Stimulated activated CD4-positive, alpha-beta T cell treated with anti-CD3 and anti-CD28 coated beads, Interleukin-2, amount 100 ng/mL, for 48 hours (primary cell): ENCODE measurements around the gene CCDC116.
"Not testable (repeated sequence)": the region's sequence is repeated elsewhere in the genome, so short reads cannot be mapped to it uniquely, and the experiment has no call there.

Source experiments
- DNase-seq, 2 donors: peaks; one replicate each; pipeline ENCODE4 v3.0.0-alpha.2; 2020

Gene CCDC116

DNA sequence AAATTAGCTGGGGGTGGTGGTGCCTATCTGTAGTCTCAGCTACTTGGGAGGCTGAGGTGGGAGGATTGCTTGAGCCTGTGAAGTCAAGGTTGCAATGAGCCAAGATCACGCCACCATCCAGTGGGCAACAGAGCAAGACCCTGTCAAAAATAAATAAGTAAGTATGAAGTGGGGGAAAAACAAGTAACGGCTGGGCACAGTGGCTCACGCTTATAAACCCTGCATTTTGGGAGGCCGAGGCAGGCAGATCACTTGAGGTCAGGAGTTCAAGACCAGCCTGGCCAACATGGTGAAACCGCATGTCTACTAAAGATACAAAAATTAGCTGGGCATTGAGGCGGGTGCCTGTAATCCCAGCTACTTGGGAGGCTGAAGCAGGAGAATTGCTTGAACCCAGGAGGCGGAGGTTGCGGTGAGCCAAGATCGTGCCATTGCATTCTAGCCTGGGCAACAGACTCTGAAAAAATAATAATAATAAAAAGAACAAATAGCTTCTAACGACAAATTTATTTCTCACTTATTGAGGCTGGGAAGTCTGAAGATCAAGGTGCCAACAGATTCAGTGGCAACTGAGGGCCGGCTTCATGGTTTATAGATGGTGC, 22.9 kb upstream of the CCDC116 start:
- not testable (repeated sequence) for DNase-seq

DNA sequence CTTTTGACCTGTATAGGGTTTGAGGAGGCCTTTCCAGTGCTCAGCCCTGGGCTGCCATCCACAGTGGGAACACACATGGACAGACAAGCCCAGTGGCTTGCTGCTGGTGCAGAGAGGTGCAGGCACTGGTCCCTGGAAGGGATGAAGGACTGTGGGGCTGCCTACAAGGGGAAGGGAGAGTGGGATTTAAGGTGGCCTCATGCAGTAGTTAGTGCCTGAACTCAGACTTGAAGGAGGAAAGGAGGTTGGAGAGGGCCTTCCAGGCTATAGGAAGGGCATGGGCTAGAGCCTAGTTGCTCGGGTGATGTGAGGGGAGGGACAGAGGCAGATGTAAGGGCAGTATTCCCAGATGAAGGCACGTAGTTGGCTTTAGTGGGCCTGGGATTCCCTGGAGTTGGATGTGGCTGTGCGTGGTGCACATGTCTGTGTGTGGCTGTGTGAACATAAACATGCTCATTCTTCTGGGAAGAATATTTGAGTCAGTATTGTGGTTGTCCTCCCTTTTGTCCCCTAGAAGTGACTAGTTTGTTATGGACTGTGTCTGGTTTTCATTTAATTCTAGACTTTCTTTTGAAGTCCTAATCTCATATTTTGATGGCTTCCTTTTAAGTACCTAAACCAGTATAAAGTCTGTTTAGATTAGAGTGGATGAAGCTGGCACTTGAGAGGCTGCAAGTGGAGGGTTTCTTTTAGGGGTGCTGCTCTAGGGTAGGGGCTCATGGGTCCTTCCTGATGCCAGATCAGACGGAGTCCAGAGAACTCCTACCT, 21.2 kb upstream of the CCDC116 start:
- no peak for DNase-seq

DNA sequence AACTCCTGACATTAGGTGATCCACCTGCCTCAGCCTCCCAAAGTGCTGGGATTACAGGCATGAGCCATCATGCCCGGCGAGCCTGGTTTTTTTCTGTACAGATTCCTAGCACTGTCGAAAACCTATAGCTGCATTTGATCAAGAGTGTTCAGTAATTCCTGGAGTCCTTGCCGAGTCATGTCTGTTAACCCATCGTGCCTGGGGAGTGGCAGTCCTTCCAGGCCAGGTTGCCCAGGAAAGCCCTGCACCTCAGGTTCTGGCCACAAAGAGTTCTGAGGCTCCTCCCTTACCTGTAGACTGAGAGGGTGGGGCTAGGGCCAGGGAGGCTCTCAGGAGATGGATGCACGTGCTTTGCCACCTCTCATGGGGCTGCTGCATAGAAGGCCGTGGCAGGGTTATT, 19.7 kb upstream of the CCDC116 start:
- no peak for DNase-seq

DNA sequence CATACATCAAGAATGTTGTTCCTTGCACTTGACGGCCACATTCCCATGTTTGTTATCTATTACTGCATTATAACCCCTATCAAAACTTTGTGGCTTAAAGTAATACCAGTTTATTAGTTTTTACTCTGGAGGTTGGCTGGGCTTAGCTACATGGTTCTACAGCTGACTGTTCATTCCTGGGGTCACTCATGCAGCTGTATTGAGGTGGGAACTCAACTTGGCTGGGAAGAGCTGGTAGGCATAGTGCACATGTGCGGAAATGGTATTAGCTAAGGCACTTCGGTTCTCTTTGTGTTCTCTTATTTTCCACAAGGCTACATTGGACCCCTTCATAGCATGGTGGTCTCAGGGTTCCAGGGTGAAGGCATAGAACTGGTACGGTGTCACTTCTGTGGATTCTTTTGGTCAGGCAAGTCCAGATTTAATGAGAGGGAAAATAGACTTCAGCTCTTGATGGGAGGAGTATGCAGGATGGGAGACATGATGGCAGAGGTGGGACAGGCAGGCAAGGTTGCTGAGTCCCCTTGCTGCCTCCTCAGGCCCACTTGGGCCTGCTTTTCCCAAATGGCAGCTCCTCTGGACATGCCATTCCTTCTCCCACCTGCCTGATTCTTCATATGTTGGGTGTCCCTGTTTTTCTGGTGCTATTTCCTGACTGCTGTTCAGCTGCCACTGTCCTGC, 18.9 kb upstream of the CCDC116 start:
- no peak for DNase-seq

DNA sequence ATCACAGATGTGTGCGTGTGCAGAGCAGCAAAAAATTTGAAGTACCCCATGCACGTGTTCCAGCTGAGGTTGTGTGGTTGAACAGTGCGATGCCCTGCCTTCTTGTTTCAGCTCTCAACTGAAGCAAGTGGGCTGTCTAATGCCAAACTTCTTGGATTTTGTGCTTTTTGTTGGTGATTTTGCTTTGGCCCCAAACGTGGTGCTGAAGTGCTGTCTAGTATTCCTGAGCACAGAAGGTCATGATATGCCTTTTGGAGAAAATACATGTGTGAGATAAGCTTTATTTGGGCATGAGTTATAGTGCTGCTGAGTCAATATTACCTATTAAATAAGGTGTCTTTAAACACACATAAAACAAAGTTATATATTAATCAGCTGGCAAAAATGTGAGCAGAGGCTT, 16.8 kb upstream of the CCDC116 start:
- DNase-seq: no peak

DNA sequence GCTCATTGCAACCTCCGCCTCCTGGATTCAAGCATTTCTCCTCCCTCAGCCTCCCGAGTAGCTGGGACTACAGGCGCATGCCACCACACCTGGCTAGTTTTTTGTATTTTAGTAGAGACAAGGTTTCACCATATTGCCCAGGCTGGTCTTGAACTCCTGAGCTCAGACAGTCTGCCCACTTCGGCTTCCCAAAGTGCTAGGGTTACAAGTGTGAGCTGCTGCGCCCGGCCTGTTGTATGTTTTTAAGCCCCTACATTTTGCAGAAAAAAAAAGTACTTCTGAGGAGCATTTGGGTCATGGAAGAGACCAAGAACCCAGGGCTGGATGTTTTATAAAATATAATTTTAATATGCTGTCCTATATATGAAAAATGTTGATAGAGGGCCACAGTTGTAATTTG, 15.2 kb upstream of the CCDC116 start:
- not testable (repeated sequence) for DNase-seq

DNA sequence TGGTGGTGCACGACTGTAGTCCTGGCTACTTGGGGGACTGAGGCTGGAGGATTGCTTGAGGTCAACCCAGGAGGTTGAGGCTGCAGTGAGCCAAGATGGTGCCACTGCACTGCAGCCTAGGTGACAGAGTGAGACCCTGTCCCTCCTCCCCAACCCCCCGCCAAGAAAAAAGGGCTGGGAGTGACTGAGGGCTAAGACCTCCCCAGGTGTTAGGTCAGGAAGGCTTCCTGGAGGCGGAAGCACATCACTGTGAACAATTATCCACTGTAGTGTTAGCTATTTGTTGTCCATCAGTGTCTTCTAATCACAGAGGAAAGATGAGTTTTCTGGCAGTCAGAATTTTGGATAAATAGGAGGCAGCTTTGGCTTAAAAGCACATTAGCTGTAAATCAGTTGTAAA, 11.5 kb upstream of the CCDC116 start:
- no peak for DNase-seq

DNA sequence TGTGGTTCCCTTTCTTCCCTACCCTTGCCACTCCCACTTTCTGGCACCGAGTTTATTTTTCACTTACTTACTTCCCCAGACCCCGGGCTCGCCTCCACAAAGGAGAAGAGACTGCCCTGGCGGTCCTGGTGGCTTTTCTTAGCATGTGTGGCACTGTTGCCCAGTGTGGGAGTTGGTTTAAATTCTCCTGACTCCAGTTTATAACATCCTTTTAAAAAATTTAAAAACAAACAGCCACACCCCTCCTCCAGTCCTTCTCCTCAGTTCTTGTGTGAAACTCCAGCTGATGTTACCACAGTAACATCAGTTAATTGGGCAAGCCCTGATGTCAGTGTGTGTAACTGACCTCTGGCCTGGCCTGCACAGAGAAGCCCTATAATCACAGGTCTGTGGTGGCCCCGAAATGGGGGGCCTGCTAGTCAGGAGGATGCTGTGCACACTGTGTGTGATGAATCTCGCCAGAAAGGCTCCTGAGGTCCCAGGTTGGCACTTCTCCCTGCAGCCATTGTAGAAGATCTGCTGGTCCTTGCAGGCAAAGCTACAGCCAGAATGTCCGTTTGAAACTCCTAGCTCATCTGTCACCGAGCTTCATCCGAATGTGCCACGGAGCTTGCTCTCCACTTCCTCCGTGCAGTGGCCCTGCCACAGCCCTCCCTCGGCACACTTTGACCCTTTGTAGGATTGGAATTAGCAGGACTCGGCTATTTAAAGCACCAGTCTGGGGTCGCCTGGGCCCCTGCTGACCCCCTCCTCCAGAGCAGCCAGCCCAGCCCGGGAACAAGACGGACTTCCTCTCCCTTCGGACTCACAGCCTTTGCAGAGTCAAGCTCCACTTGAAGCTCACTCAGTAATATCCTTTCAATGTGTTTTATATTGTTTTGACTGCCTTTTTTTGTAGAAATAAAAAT, 10.3 kb upstream of the CCDC116 start:
- DNase-seq: no peak

DNA sequence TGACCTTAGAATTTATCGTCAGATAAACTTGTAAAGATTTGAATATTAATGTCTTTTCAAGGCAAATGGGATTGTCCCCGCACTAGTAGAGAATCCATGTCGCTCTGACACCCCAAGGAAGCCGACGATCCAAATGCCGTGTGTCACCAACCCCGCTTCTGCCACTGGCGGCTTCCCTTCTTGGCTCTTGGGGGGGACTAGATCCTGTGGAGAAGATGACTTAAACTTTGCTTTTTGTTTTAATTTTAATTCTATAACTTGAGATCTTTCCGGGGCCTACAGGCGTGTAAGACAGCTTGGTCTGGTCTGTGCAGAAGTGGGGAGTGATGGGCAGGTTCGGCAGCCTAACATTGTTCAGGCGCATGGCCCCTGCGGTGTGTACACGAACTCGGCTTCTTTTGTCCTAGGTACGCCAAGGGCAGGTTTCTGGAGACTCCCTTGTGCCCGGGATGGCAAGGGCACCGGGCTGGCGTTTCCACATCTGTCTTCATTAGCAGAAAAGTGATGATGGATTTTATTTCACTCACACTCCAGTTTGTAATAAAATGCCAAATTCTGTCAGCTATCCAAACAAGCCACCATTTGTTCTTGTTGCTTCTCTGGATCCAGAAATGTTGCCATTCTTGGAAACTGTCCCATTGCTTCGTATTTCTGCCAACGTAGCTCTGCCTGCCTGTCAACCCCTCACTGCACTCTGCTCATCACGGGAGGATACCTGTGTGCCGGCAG, 9.5 kb upstream of the CCDC116 start:
- DNase-seq: no peak

DNA sequence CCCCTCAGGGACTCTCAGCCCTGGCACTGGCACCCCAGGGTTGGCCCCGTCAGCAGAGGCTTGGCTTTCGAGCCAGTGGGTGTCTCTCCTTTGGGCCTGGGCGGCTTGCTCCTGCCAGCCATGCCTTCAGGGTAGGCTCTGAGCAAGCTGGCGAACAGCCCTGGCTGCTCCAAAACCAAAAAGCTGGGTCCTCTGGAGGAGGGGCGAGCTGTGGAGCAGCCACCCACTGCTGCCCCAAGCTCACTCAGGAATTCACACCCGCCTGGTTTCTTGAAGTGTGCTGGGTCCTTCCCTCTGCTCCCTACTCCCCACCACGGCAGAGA, 9.0 kb upstream of the CCDC116 start:
- DNase-seq: no peak

DNA sequence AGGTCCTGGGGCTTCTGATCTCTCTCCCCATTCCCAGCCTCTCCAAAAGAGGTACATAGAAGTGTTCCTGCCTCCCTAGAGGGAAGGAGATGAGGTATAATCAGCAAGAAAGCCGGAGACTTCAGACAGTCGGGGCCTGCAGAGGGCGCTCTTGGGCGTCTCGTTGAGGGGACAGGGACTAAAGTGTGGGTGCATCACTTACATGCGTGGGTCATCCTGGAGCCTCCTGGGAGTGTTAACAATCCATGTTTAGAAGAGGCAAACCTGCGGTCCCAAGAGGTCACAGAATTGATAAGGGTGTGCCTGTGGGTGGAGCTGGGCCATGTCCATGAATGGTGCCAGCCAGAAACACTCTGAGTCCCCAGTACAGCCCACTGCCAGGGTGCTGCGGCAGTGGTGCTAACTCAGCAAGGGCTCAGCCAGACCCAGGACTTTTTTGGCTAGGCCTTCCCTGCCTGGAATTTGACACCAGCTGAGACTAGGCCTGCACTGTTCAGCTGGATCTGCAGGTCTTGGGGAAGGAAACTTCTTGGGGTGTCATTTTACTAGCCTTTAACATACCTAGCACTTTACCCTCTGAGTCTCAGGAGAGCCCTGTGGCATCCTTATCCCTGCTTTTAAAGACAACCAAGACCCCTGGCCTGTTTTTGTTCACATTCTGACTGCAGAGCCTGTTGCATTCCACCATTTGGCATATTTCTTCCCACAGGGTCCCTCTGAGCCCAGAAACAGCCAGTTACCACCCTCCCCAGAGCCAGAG, 8.3 kb upstream of the CCDC116 start:
- peak; percentile 55 for DNase-seq

DNA sequence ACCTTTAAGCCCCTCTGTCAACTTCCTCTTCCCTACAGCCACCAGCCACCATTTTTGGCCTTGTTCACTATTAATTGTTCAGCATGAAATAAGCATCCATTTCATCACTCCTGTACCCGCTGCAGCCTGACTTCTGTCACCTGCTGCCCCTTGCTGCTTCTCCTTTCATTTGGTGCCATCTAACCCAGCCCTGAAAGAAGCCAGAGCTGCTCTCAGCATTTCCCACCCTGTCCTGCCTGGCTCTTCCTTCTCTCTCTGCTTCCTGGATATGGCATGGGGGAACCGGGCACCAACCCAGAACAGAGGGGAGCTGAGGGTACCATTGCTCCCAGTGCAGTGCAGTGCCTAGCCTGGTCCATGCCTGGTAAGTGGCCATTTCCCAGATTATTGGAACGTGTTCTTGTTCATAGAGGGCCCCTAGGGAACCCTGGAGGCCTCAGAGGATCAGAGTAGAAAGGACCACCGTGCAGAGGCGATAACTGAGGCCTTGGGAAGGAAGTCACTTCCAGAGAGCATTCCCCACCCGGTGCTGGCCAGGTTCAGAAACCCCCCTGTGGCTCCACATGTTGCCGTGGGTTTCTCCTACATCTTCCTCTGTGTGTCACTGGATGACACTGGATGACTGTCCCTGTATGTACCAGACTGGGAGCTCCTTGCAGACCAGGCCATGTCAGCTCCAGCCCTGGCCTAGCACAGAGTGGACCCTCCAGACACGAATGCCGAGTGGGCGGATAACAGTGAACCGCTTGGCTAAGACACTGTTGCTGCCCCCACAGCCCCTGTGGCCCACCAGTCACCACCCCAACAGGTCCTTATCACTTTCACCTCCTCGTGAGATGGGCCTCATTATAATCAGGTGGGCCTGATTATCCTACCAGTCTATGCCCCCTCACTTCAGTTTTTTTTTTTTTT, 7.4 kb upstream of the CCDC116 start:
- no peak for DNase-seq

DNA sequence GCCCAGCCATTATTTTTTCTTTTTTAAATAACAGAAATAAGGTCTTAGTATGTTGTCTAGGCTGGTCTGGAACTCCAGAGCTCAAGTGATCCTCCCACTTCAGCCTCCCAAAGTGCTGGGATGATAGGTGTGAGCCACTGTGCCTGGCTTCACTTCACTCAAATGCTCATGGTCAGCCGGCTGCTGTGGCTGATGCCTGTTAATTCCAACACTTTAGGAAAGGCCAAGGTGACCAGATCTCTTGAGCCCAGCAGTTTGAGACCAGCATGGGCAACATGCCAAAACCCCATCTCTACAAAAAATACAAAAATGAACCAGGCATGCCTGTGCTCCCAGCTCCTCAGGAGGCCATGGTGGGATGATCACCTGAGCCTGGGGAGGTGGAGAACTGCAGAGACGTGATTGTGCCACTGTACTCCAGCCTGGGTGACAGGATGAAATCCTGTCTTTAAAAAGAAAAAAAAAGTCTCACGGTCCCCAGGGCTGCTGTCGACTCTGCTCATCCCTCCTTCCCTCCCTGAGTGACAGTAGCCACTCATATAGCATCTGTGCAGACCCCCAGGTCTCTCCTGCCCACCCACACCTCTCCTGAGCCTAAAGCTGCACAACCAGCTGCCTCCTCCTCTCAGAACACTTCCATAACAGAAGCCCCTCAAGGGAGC, 6.4 kb upstream of the CCDC116 start:
- no peak for DNase-seq

DNA sequence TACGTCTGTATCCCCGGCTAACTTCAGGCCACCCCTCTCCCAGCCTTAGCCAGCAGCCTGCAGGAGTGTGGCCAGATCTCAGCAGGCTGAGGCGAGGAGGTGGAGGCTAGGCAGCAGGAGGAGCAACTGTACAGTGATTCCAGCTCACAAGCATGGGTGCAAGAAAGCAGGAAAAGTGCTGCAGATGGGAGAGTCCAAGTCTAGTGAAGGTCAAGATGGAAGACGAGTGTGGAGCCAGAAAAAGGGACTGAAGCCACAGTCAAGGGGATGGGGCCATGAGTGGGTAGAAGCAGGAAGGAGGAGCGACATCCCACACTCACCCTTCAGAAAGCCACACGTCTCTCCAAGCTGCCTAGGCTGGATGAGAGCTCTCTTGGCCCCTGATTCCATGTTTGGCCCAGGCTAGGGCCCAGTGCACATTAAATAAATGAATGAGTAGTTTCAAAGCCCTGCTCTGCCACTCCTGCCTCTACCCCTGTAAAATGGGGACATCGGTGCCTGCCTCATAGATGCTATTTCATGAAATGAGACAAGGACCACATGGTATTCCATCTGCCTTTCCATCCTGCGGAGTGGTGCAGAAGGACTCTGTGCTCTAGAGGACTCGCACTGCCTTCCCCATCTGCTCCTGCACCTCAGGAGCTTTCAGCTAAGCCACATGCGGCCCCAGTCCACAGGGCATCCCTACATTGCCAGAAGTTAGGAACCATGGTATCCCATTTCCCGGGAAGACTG, 5.7 kb upstream of the CCDC116 start:
- DNase-seq: no peak

DNA sequence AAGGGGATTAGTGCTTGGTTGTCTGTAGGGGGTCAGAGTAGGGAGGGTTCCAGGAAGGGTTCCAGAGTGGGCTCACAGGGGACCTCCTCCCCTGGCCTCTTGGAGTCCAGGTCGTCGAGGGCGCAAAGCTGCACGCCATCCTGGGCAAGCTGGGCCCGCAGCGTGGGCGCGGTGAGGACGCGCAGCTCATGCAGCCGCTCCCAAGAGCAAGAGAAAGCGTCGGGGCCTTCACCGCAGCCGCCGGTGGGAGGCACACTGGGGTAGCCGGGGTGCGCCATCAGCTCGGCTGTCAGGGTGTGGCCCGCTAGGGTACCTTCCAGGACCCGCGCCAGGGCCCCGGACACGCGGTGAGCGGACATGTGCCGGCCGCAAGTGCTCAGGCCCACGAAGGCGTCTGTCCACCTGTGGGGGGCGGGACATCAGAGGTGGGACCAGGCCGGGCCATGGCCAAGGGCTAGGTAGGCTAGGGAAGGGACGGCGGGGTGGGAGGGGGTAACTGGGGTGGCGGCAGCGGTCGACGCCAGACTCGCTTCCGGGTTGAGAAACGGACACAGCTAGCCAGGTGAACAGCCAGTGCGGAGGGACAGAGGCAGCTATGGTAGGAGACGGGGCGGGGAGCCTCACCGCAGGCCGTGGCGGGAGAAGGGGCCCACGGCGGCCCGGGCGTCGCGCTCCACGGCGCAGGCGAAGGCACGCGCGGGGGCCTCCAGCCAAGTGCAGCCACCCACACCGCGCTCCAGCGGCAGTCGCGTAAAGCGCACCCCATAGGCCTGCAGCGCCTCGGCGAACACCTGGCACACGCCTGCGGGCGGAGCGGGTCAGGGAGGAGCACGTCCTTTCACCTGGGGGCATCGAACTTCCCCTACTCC, 3.9 kb upstream of the CCDC116 start:
- no peak for DNase-seq

DNA sequence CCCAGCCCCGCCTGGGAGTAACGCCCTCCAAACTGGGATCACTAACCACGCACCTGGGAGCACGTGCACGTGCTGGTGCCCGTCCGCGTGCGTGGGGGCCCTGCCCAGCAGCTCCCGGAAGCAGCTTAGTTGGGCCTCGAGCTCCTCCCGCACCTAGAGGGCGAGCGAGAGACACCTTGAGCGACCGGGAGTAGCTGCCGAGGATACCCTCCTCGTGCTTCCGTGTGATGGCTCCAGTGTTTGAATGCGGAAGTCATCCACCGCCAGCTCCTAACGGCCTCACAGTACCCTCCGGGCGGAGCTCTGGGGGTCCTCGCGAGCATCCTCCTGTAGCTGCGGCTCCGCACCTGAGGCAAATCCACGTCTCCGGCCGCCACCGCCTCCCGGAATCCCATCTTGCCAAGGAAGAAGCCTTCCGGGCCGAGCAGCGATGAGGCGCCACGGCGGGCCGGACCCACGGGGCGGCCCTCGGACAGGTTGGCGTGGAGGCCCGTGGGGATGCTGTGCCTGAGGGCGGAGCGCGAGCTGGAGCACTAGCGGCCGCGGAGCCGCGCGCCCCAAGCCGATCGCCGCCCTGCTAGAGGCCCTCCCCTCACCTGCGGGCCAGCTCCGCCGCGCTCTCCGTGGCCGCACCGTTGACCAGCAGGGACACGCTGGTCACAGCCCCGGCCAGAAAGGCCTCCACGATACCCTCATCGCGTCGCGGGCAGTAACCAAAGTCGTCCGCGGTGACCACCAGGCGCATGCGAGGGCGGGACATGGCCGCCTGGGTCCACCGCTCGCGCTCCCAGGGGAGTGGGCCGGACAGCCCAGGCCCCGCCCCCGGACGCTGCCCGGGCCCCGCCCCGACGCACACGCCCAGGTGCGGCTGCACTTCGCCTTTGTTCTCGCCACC, 3.1 kb upstream of the CCDC116 start, which contains the start of gene YDJC:
Gene YDJC, minus strand, starts transcription at position 768 of the 895 bp plus-strand sequence. Its CDS starts 8 bp downstream, at position 760.
- DNase-seq: peak; percentile 97

DNA sequence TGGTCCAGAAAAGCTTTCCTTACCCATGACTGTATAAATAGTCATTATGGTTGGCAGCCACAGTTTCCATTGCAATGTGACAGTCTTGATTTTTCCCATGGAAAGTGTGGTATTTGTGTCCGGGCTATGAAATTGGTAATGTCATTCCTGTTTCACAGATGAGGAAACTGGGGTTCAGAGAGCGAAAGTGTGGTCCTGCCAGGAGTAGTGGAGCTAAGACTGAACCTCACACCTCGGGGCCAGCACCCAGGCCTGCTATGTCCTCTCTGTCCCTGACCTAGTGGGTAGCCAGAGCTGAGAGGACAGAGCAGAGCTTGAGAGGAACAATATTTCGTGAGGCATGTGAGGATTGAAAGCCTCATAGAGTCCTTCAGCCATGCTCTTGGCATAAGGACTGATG, 1.5 kb upstream of the CCDC116 start:
- no peak for DNase-seq
